Heart right ventricle (tissue), 16 donors: ENCODE data around the gene SMIM21. TPM values are rescaled to one million over a fixed set of nuclear protein-coding genes. Genes with fewer than 3 reads are reported as not detected.
A peak's percentile ranks its signal among the peaks of the same experiment; 100 is the strongest.

Experiments used
- ATAC-seq, 8 donors: fragments of 200-7000 bp; cut with Tn5 transposase; one replicate each; pipeline ENCODE4 v1.9.1; 2020; ENCODE audit warnings: mild to moderate bottlenecking in 8 of 8, moderate library complexity in 8 of 8, moderate number of reproducible peaks in 1 of 8
- DNase-seq, 2 donors: peaks; one replicate each; pipeline ENCODE4 v3.0.0-alpha.2; 2020
- H3K27ac ChIP-seq, 10 donors: fragments of 200-600 bp; sonication (generic) in 2 of 10; one replicate each; pipeline versions ENCODE4 v1.5.0 to v1.8.0; 2020 to 2022; ENCODE audit warnings: mild to moderate bottlenecking in 3 of 10
- H3K27me3 ChIP-seq, 7 donors: fragments of 200-600 bp; one replicate each; pipeline ENCODE4 v1.8.0; 2021 to 2022; ENCODE audit warnings: mild to moderate bottlenecking in 2 of 7
- H3K36me3 ChIP-seq, 9 donors: fragments of 200-600 bp; sonication (generic) in 1 of 9; one replicate each; pipeline versions ENCODE4 v1.5.0 to v1.8.0; 2020 to 2022; ENCODE audit warnings: mild to moderate bottlenecking in 2 of 9
- H3K4me1 ChIP-seq, 9 donors: fragments of 200-600 bp; sonication (generic) in 1 of 9; one replicate each; pipeline versions ENCODE4 v1.5.0 to v1.8.0; 2020 to 2022; ENCODE audit warnings: mild to moderate bottlenecking in 4 of 9
- H3K4me3 ChIP-seq, 10 donors: fragments of 200-600 bp; sonication (generic) in 2 of 10; one replicate each; pipeline versions ENCODE4 v1.5.0 to v1.8.0; 2020 to 2022; ENCODE audit warnings: mild to moderate bottlenecking in 7 of 10, moderate library complexity in 2 of 10
- H3K9me3 ChIP-seq, 11 donors: fragments of 200-600 bp in 10 of 11; sonication (generic) in 2 of 11; one replicate each; pipeline versions ENCODE4 v1.5.0 to v1.8.0; 2013 to 2022; ENCODE audit warnings: mild to moderate bottlenecking in 2 of 11, control low read depth in 1 of 11, moderate library complexity in 1 of 11
- CTCF ChIP-seq, 9 donors: fragments of 200-600 bp; sonication (generic) in 2 of 9; IDR thresholded peaks; one replicate each; pipeline versions ENCODE4 v1.5.0 to v1.8.0; 2021 to 2022; ENCODE audit warnings: antibody characterized with exemption in 9 of 9, mild to moderate bottlenecking in 5 of 9, moderate library complexity in 1 of 9
- WGBS, 2 donors: extraction: QIAGEN DNeasy Blood & Tissue Kit; methylation state at CpG; one replicate each; pipeline ENCODE4 v1.1.7; 2013; ENCODE audit warnings: inconsistent platforms in 1 of 2; 5-methylcytosine and 5-hydroxymethylcytosine counted together
- intact Hi-C, 10 donors: fragments of 100-400 bp; cut with DNase I; formaldehyde crosslinking; loops; one replicate each; pipeline versions ENCODE4 v1.11.1 to v1.14.2; 2022
- polyA plus RNA-seq, 2 donors: library from polyadenylated mRNA; stranded (reverse); fragments of 200-250 nt; gene quantifications; one replicate each; pipeline ENCODE4 v1.2.3, GENCODE V29; 2013
- total RNA-seq, 10 donors: library from RNA; stranded (reverse); fragmentation: NEBNext Ultra II Directional in 3 of 10; extraction: Animal tissue kit (Norgen Biotek cat#: 25700) in 3 of 10; gene quantifications; one replicate each; pipeline versions ENCODE4 v1.2.1 to v1.2.4, GENCODE V29; 2021 to 2023
- donor health status: Arrhythmogenic right ventricular cardiomyopathy.
- donor health status: ischemic (EF 13 %, LVEDD 7.1; RV severe dilation, severe dysfunction).
- donor health status: healthy with polysubstance abuse.
- donor health status: DM: no; HTN: yes; CAD: no.
- donor health status: DM: no; HTN: no; CAD: no.
- donor health status: ischemic (EF 25% LVEDD 6.9; RV normal size, moderate dysfunction).
- donor health status: ischemic (EF 25% LVEDD 5.7; RV mildly dilated, moderate dysfunction).
- donor health status: healthy.
- donor health status: DM: yes; HTN: yes; CAD: no.
- donor health status: Ischemic cardiomyopathy.
- donor health status: ischemic (EF 35%, LVEDD 5.7; RV mildly dilated, moderate dysfunction).
- donor health status: nonischemic (EF 11% LVEDD 7.7; RV severe dilation, severe dysfunction).
- donor health status: DM: yes; HTN: yes; CAD: no.
- donor health status: PGD.
- donor health status: ischemic (EF 29% LVEDD 5.4; RV normal size, mild dysfunction).
- donor health status: nonischemic (EF 23%, LVEDD 6.1; RV moderate dilation, normal function).

SMIM21 gene
- total and polyA plus RNA-seq, 12 donors, result not detected

GRCh38 chr18:75467281-75467795 lies 39.8 kb upstream of the SMIM21 start:
- TF ChIP-seq CTCF (IDR thresholded peaks at IDR 0.05), result no peak
- H3K27ac ChIP-seq, result no peak overlapping the region
- ATAC-seq (no peak), DNase-seq (no peak)
- intact Hi-C loops, result no loop called here
- H3K4me3 ChIP-seq, result no peak overlapping the region
- peaks cover 0 to 4% (median 0%) of the 10 kb centered on the region in 9 donors for H3K4me1 ChIP-seq
- no peaks in the 10 kb centered on the region for H3K36me3 ChIP-seq
- H3K27me3 ChIP-seq, result peaks cover 0 to 3% (median 0%) of the 10 kb centered on the region in 7 donors
- H3K9me3 ChIP-seq, result no peaks in the 10 kb centered on the region
- WGBS, 2 donors, result 83 to 85% methylated on average over 12 of the region's 12 CpGs

GRCh38 chr18:75464356-75464755 lies 36.9 kb upstream of the SMIM21 start:
- TF ChIP-seq CTCF (IDR thresholded peaks at IDR 0.05), result no peak
- intact Hi-C loops, result no loop called here
- no peaks in the 10 kb centered on the region for H3K27me3 ChIP-seq
- H3K4me1 ChIP-seq, result peaks cover 0 to 8% (median 0%) of the 10 kb centered on the region in 9 donors
- H3K27ac ChIP-seq, result no peak overlapping the region
- WGBS, 2 donors, result 96% methylated on average over 13 of the region's 13 CpGs
- no peak for DNase-seq
- H3K36me3 ChIP-seq, result no peaks in the 10 kb centered on the region
- peaks cover 0 to 3% (median 0%) of the 10 kb centered on the region in 11 donors for H3K9me3 ChIP-seq
- peak in 2 of 8 donors; percentile 11 to 37 for ATAC-seq
- no peak overlapping the region for H3K4me3 ChIP-seq

- Histone ChIP-seq H3K4me1 (peaks cover 0 to 8% (median 0%) of the 10 kb centered on the region in 9 donors), H3K27ac (no peak overlapping the region), H3K36me3 (no peaks in the 10 kb centered on the region), H3K4me3 (no peak overlapping the region), H3K9me3 (peaks cover 0 to 15% (median 0%) of the 10 kb centered on the region in 11 donors), H3K27me3 (no peaks in the 10 kb centered on the region)
- DNase-seq (peak in 1 of 2 donors; percentile 23), ATAC-seq (peak; percentile 49 to 93 (median 80))
- TF ChIP-seq CTCF (IDR thresholded peaks at IDR 0.05), result no peak
- intact Hi-C loops, result no loop called here
- 57 to 58% methylated on average over 10 of the region's 10 CpGs for WGBS, 2 donors
Observed at GRCh38 chr18:75462178-75462832, 34.8 kb upstream of the SMIM21 start.

- Histone ChIP-seq H3K27me3 (peaks cover 0 to 45% (median 0%) of the 10 kb centered on the region in 7 donors), H3K27ac (peak overlapping the region in 1 of 10 donors; percentile 52), H3K4me1 (peaks cover 0 to 9% (median 6%) of the 10 kb centered on the region in 9 donors), H3K4me3 (peak overlapping the region in 9 of 10 donors; percentile 48 to 66 (median 61)), H3K9me3 (peaks cover 0 to 15% (median 0%) of the 10 kb centered on the region in 11 donors), H3K36me3 (no peaks in the 10 kb centered on the region)
- intact Hi-C loops, result no loop called here
- DNase-seq (no peak), ATAC-seq (peak in 2 of 8 donors; percentile 27 to 59)
- WGBS, 2 donors, result 29 to 42% methylated on average over 19 of the region's 19 CpGs
- no peak for TF ChIP-seq CTCF (IDR thresholded peaks at IDR 0.05)
Observed at GRCh38 chr18:75456199-75456631, 28.7 kb upstream of the SMIM21 start.
